GM12874 (cell line): ENCODE measurements around the gene RBM24.

Experiments used
- TF ChIP-seq, protein P1 (sequence below): IDR thresholded peaks from 2 replicates; pipeline ENCODE4 v1.5.1; 2011; ENCODE audit warnings: low read depth, mild to moderate bottlenecking, control low read depth, low read length, moderate library complexity; ENCODE audit not compliant: insufficient read depth

The RBM24 gene

DNA sequence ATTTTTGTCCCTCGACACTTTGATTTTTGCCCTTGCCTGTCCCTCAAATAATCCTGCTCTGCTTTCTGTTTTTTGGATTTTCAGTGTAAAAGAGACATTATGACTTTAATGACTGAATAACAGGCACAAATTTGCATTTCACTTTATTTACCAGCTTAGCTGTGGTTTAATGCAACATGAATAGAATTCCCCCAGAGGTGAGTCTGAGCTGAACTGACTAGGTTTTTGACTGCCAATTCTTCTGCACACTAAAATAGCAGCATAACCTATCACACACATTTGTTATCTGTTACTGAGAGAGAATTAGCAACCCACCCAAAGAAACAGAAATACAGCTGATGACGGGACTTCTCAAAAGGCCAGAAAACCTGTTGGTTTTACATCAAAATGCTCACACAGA, 3.9 kb upstream of the RBM24 start:
- TF ChIP-seq, protein P1, sequence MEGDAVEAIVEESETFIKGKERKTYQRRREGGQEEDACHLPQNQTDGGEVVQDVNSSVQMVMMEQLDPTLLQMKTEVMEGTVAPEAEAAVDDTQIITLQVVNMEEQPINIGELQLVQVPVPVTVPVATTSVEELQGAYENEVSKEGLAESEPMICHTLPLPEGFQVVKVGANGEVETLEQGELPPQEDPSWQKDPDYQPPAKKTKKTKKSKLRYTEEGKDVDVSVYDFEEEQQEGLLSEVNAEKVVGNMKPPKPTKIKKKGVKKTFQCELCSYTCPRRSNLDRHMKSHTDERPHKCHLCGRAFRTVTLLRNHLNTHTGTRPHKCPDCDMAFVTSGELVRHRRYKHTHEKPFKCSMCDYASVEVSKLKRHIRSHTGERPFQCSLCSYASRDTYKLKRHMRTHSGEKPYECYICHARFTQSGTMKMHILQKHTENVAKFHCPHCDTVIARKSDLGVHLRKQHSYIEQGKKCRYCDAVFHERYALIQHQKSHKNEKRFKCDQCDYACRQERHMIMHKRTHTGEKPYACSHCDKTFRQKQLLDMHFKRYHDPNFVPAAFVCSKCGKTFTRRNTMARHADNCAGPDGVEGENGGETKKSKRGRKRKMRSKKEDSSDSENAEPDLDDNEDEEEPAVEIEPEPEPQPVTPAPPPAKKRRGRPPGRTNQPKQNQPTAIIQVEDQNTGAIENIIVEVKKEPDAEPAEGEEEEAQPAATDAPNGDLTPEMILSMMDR: no peak

DNA sequence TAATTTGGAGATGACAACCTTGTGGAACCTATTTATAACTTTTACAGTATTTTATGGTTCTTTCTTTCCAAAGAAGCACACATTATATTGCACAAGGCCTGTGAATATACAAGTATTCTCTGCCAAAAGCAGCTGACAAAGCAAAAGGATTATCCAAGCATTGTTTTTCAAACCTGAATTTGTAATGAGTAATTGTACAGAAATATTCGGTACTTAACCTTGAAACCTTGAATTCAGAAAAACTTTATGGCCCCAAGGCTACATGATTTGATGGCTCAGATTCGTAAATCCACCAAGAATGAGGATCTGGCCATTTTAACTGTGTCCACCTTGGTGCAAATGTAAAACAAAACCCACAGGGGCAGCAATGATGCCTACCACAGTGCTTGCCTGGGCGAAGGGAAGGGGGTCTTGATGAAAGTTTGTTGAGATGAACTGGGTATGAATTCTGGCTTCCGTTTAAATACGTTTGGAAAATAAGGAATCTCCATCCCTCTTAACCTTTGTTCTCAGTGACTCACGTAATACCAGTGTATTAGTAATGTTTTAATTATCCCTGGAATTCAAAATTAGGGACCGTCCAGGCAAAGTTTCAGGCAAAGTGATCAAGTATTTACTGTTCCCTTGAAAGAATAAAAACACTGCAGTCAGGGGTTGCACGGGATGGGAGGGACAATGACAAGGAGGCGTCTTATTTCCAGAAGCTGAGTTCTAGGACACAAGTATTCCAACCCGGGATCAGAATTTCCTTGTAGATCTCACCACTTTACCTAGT, 2.7 kb upstream of the RBM24 start:
- TF ChIP-seq, protein P1: no peak

DNA sequence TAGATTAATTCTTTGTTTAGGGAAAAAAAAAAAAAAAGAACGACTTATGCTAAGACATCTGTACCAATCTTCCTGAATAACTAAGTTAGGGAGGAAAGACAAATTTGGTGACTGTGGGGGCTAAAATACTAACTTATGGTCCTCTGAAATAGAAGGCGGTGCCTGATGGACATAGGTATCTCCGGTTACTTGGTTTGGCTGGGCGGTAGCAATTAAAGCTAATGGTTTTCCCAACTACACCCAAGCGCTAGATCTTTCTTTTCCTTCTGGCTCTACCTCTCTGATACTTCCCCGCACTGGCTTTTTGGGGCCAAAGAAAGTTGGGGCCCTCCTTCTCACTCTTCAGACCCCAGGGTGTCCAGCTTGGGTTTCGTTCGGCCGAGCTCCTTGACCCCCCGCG, 1.0 kb upstream of the RBM24 start:
- TF ChIP-seq, protein P1: no peak

DNA sequence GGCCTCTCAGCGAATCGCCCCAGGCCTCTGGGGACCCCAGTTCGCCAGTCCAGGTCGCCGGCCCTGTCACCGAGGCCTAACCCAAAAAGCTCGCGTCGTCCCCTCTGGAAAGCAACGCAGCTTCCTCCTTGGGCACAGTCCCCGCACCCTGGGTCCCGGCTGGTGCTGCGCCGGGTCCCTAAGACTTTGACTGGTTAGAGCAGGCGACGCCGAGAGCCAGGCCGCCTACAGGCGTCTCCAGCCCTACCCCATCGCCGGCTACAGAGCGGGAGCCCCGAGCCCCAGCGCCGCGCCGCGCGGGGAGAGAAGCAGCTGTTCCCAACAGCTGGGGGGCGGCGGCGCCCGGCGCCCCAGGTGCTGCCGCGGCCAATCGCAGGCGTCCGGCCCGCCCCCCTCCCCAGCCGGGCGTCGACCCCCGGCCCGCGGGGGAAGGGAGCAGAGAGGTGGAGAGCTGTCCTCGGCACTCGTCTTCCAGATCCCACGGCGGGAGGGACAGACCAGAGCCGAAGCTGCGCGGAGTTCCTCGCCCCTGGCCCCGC, 540 bp upstream of the RBM24 start:
- TF ChIP-seq, protein P1: no peak

DNA sequence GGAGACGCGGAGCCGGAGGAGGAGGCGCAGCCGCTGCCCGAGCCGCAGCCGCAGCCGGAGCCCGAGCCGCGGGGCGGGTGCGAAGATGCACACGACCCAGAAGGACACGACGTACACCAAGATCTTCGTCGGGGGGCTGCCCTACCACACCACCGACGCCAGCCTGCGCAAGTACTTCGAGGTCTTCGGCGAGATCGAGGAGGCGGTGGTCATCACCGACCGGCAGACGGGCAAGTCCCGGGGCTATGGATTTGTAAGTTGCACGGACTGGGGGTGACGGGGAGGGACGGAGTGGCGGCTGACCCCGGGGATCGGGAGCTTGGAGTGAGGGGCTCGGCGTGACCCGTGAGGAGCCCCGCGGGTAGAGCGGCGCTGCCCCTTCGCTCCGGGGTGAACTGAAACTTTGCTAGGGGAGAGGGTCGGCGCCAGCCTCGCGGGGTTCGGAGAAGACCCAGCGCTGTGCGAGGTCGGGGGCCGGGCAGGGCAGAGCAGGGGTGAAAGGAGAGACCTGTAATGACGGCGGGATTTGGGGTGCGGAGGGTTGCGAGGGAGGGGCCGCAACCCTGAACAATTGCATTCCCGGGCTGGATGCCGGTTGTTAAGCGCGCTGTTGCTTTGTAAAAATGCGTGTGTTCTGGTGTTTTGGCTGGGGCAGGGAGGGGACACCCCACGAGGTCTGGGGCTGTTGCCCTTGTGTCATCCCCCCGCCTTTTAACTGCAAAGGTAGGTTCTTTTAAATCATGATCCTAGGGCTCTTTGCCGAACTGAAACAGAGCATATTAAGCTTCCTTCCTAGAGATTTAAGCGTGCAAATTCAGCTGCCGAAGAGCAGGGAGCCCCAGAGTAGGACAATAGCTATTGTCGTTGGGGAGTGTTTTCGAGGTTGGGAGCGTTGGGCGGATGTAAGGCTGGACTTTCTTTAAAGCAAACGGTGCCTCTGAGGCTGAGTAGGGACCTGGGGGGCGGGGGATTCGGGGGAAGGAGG, 628 bp downstream of the RBM24 start:
- TF ChIP-seq, protein P1: no peak

DNA sequence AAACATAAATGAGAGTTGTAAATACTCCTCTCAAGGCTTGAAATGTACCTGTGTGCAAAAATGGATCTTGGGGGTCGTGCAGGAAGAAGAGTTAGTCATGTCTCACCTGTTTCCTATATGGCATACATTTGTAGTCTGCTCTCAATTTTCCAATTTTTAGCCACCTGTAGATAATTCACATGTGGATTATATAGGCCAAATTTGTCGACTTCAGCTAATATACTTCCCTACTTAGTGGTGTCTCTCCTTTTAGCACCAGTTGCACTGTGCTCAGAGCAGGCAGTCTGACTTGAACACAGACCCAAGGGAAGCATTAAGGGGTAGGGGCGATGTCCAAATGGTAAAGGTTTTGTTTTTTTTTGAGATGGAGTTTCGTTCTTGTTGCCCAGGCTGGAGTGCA, 1.9 kb downstream of the RBM24 start:
- TF ChIP-seq, protein P1: no peak

DNA sequence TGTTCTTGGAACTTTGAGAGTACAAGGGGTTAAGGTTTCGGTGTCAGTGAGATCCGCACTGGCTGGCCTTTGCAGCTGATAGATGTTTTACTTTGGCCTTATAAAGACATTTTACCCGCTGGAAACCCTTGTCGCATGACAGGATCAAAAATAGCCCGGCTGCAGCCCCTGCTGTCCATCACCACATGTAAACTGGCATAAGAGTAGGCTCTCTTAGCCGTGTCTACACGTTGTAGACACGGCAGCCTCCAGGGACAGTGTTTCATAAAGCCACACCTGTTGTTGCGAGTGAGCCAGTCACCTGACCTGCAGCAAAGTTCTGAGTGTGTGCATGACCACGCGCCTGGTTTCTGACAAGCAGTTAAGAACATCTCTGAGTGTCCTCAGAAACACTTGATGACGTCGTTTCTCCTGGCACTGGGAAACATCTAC, 8.5 kb downstream of the RBM24 start:
- TF ChIP-seq, protein P1: no peak
